ENCODE data around the gene ZNRF3. TPM values are rescaled to one million over a fixed set of nuclear protein-coding genes. Genes with fewer than 3 reads are reported as not detected.

The ZNRF3 gene
- total and polyA plus RNA-seq, 2 experiments from 2014 or later, result 11.1 to 32.2 TPM

GRCh38 chr22:28963362-28963761, 80.0 kb downstream of the ZNRF3 start:
- H3K4me1 ChIP-seq (ENCODE audit: insufficient read depth), result peaks cover 30% of the 10 kb centered on the region
- Mint-ChIP-seq H3K4me1 (peaks cover 46% of the 10 kb centered on the region), H3K9me3 (no peaks in the 10 kb centered on the region), H3K27ac (no peak overlapping the region), H3K4me3 (no peak overlapping the region), H3K36me3 (ENCODE audit: low read depth) (peaks cover 9% of the 10 kb centered on the region; the same call in 2 of the 3 replicates), H3K27me3 (ENCODE audit: insufficient read depth, low read depth, poor library complexity) (peaks cover 5% of the 10 kb centered on the region)
- H3K4me3 ChIP-seq, result no peak overlapping the region
- TF ChIP-seq REST (IDR thresholded peaks at IDR 0.05; ENCODE audit: unreplicated experiment) (no peak), EZH2 (IDR thresholded peaks at IDR 0.05; ENCODE audit: low read depth, unreplicated experiment) (no peak), EZH2phosphoT487 (IDR thresholded peaks at IDR 0.05; ENCODE audit: unreplicated experiment) (no peak), CREB1 (CRISPR knock-in tag; IDR thresholded peaks at IDR 0.05; ENCODE audit: low read depth) (no peak), POLR2AphosphoS5 (IDR thresholded peaks at IDR 0.05; ENCODE audit: low read depth) (no peak), ZNF114 (CRISPR knock-in tag; IDR thresholded peaks at IDR 0.05) (no peak), ZNF331 (CRISPR knock-in tag; IDR thresholded peaks at IDR 0.05; ENCODE audit: low read depth) (no peak), STAT1 (IDR thresholded peaks at IDR 0.05; ENCODE audit: unreplicated experiment) (no peak), JUNB (IDR thresholded peaks at IDR 0.05; ENCODE audit: unreplicated experiment) (no peak), NANOG (IDR thresholded peaks at IDR 0.05; ENCODE audit: borderline replicate concordance) (no peak), CTCF (conservative IDR thresholded peaks at IDR 0.05; ENCODE audit: low read depth in 2 of 2) (no peak)
- TF ChIP-seq, protein P1, sequence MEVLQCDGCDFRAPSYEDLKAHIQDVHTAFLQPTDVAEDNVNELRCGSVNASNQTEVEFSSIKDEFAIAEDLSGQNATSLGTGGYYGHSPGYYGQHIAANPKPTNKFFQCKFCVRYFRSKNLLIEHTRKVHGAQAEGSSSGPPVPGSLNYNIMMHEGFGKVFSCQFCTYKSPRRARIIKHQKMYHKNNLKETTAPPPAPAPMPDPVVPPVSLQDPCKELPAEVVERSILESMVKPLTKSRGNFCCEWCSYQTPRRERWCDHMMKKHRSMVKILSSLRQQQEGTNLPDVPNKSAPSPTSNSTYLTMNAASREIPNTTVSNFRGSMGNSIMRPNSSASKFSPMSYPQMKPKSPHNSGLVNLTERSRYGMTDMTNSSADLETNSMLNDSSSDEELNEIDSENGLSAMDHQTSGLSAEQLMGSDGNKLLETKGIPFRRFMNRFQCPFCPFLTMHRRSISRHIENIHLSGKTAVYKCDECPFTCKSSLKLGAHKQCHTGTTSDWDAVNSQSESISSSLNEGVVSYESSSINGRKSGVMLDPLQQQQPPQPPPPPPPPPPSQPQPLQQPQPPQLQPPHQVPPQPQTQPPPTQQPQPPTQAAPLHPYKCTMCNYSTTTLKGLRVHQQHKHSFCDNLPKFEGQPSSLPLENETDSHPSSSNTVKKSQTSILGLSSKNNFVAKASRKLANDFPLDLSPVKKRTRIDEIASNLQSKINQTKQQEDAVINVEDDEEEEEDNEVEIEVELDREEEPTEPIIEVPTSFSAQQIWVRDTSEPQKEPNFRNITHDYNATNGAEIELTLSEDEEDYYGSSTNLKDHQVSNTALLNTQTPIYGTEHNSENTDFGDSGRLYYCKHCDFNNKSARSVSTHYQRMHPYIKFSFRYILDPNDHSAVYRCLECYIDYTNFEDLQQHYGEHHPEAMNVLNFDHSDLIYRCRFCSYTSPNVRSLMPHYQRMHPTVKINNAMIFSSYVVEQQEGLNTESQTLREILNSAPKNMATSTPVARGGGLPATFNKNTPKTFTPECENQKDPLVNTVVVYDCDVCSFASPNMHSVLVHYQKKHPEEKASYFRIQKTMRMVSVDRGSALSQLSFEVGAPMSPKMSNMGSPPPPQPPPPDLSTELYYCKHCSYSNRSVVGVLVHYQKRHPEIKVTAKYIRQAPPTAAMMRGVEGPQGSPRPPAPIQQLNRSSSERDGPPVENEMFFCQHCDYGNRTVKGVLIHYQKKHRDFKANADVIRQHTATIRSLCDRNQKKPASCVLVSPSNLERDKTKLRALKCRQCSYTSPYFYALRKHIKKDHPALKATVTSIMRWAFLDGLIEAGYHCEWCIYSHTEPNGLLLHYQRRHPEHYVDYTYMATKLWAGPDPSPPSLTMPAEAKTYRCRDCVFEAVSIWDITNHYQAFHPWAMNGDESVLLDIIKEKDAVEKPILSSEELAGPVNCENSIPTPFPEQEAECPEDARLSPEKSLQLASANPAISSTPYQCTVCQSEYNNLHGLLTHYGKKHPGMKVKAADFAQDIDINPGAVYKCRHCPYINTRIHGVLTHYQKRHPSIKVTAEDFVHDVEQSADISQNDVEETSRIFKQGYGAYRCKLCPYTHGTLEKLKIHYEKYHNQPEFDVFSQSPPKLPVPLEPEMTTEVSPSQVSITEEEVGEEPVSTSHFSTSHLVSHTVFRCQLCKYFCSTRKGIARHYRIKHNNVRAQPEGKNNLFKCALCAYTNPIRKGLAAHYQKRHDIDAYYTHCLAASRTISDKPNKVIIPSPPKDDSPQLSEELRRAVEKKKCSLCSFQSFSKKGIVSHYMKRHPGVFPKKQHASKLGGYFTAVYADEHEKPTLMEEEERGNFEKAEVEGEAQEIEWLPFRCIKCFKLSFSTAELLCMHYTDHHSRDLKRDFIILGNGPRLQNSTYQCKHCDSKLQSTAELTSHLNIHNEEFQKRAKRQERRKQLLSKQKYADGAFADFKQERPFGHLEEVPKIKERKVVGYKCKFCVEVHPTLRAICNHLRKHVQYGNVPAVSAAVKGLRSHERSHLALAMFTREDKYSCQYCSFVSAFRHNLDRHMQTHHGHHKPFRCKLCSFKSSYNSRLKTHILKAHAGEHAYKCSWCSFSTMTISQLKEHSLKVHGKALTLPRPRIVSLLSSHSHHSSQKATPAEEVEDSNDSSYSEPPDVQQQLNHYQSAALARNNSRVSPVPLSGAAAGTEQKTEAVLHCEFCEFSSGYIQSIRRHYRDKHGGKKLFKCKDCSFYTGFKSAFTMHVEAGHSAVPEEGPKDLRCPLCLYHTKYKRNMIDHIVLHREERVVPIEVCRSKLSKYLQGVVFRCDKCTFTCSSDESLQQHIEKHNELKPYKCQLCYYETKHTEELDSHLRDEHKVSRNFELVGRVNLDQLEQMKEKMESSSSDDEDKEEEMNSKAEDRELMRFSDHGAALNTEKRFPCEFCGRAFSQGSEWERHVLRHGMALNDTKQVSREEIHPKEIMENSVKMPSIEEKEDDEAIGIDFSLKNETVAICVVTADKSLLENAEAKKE (CRISPR knock-in tag; IDR thresholded peaks at IDR 0.05), result no peak
- TF ChIP-seq, protein P2, sequence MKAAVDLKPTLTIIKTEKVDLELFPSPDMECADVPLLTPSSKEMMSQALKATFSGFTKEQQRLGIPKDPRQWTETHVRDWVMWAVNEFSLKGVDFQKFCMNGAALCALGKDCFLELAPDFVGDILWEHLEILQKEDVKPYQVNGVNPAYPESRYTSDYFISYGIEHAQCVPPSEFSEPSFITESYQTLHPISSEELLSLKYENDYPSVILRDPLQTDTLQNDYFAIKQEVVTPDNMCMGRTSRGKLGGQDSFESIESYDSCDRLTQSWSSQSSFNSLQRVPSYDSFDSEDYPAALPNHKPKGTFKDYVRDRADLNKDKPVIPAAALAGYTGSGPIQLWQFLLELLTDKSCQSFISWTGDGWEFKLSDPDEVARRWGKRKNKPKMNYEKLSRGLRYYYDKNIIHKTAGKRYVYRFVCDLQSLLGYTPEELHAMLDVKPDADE (IDR thresholded peaks at IDR 0.05), result no peak
- H3K27ac ChIP-seq (ENCODE audit: low read depth), result 0 out of 2 replicates have a peak overlapping the region, but pooled peaks have one; percentile 14
- DNase-seq (ENCODE audit: low spot score), result no peak
- H3K27me3 ChIP-seq (ENCODE audit: insufficient read depth), result no peaks in the 10 kb centered on the region
- no peak for ATAC-seq
- no peaks in the 10 kb centered on the region for H3F3A ChIP-seq (replicated peaks; ENCODE audit: low read depth)
- H3K9me2 ChIP-seq (ENCODE audit: insufficient read depth), result peaks cover 15% of the 10 kb centered on the region
- peaks cover 99% of the 10 kb centered on the region for H3K79me2 ChIP-seq (replicated peaks; ENCODE audit: insufficient read depth)
- no peak overlapping the region for H3K4me2 ChIP-seq
- no peak overlapping the region for H2AFZ ChIP-seq
- H3K36me3 ChIP-seq (ENCODE audit: insufficient read depth), result no peaks in the 10 kb centered on the region
- peaks cover 43% of the 10 kb centered on the region for H4K20me1 ChIP-seq (replicated peaks; ENCODE audit: insufficient read depth)
